ENCODE results near the gene ALDH3B2.

DNA sequence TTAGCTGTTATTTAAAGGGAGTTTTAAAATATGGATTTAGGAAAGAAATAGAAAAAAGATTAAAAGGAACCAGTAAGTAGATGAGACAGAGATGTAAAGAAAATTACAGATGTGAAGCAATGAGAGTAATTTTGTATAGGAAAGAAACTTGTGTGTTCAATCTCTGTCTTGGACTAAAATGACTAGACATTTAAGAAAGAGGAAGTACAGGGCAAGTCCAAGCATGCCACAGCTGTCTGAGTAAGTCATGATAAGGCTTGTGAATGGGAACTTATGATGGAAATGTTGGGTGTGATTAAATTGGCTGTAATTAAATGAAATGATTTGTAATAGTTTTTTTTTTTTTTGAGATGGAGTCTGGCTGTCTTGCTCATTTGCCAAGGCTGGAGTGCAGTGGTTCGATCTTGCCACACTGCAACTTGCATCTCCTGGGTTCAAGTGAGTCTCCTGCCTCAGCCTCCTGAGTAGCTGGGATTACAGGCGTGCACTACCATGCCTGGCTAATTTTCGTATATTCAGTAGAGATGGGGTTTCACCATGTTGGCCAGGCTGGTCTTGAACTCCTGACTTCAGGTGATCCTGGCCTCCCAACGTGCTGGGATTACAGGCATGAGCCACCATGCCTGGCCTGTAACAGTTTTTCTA is 18.0 kb downstream of the ALDH3B2 start:
- TF ChIP-seq, protein P1, sequence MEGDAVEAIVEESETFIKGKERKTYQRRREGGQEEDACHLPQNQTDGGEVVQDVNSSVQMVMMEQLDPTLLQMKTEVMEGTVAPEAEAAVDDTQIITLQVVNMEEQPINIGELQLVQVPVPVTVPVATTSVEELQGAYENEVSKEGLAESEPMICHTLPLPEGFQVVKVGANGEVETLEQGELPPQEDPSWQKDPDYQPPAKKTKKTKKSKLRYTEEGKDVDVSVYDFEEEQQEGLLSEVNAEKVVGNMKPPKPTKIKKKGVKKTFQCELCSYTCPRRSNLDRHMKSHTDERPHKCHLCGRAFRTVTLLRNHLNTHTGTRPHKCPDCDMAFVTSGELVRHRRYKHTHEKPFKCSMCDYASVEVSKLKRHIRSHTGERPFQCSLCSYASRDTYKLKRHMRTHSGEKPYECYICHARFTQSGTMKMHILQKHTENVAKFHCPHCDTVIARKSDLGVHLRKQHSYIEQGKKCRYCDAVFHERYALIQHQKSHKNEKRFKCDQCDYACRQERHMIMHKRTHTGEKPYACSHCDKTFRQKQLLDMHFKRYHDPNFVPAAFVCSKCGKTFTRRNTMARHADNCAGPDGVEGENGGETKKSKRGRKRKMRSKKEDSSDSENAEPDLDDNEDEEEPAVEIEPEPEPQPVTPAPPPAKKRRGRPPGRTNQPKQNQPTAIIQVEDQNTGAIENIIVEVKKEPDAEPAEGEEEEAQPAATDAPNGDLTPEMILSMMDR (IDR thresholded peaks at IDR 0.05): no peak
- TF ChIP-seq POLR2AphosphoS5 (IDR thresholded peaks at IDR 0.05; ENCODE audit: low read depth, low read length): no peak

Measured in Panc1 (cell line).